Esophagus squamous epithelium (tissue), 5 donors: Measurements from ENCODE around the gene TMEM19. TPM values are rescaled to one million over a fixed set of nuclear protein-coding genes. Genes with fewer than 3 reads are reported as not detected.

Source experiments
- DNase-seq: peaks from one replicate; lab custom pipeline; 2025; lab: John Stamatoyannopoulos, UW
- H3K27ac ChIP-seq, 4 donors: fragments of 200-600 bp; sonication (generic); one replicate each; pipeline ENCODE4 v1.5.1; 2016 to 2019; ENCODE audit warnings: mild to moderate bottlenecking in 1 of 4
- H3K27me3 ChIP-seq, 4 donors: fragments of 200-600 bp; sonication (generic); 1 replicate in 3 of 4; 2 replicates in 1 of 4; pipeline versions ENCODE4 v1.5.1 to v1.6.0; 2017 to 2021; ENCODE audit warnings: antibody characterized with exemption in 1 of 4
- H3K36me3 ChIP-seq, 3 donors: fragments of 200-600 bp; sonication (generic); one replicate each; pipeline ENCODE4 v1.5.1; 2016 to 2019
- H3K4me1 ChIP-seq, 3 donors: fragments of 200-600 bp; sonication (generic); one replicate each; pipeline ENCODE4 v1.5.1; 2017 to 2019
- H3K4me3 ChIP-seq, 4 donors: fragments of 200-600 bp; sonication (generic); 1 replicate in 3 of 4; 2 replicates in 1 of 4; pipeline ENCODE4 v1.5.1; 2016 to 2019; ENCODE audit warnings: mild to moderate bottlenecking in 2 of 4, moderate library complexity in 1 of 4
- H3K9me3 ChIP-seq, 3 donors: fragments of 200-600 bp; sonication (generic); one replicate each; pipeline ENCODE4 v1.5.1; 2016 to 2019
- CTCF ChIP-seq, 6 experiments: fragments of 450-650 bp in 4 of 6; fragments of 200-600 bp in 2 of 6; sonication (generic) in 2 of 6; IDR thresholded peaks; one replicate each; pipeline ENCODE4 v1.5.1; 2016 to 2019; ENCODE audit warnings: antibody characterized with exemption in 6 of 6, mild to moderate bottlenecking in 4 of 6, moderate library complexity in 4 of 6
- WGBS, 2 donors: methylation state at CpG; one replicate each; pipeline ENCODE4 v1.1.5; 2018; 5-methylcytosine and 5-hydroxymethylcytosine counted together
- intact Hi-C: fragments of 100-400 bp; cut with DNase I; formaldehyde crosslinking; loops from one replicate; pipeline ENCODE4 v1.15.0; 2022
- small RNA-seq, 4 donors: library from RNA; depleted of rRNA; stranded (forward); fragments of <200 nt; gene quantifications; one replicate each; pipeline ENCODE3, GENCODE V24; 2016
- total RNA-seq, 4 donors: library from RNA; depleted of rRNA; stranded (reverse); fragments of >200 nt; gene quantifications; one replicate each; pipeline ENCODE4 v1.1.0, GENCODE V29; 2016
- donor health status: DM: yes; HTN: yes; CAD: no.

The TMEM19 gene
- total RNA-seq, 4 donors from 2014 or later: 48.2 to 94.5 (median 68.4) TPM

GRCh38 chr12:71752891-71753290 is 67.0 kb downstream of the TMEM19 start:
- 80 to 94% methylated on average over 1 of the region's 1 CpG for WGBS, 2 donors
- H3K27ac ChIP-seq: no peak overlapping the region
- H3K27me3 ChIP-seq: no peaks in the 10 kb centered on the region
- H3K4me1 ChIP-seq: peaks cover 0 to 30% (median 9%) of the 10 kb centered on the region in 3 donors
- no peak for DNase-seq
- H3K36me3 ChIP-seq: peaks cover 0 to 9% (median 0%) of the 10 kb centered on the region in 3 donors
- intact Hi-C loops: loop anchor here (5.0 to 10.0 kb wide), 2 partner anchors 66 to 88 kb away; partner anchors contain the start of genes THAP2, TMEM19 and ZFC3H1
- H3K4me3 ChIP-seq: no peak overlapping the region
- no peaks in the 10 kb centered on the region for H3K9me3 ChIP-seq
- no peak for TF ChIP-seq CTCF (IDR thresholded peaks at IDR 0.05)

Small RNAs within 50 kb of the gene (small RNA-seq; reads per million reads assigned to genes)
- 0 reads per million in 4 donors for gene RF00560

Other genes starting within 250 kb of the TMEM19 start
- under 1 TPM in 1 of 4 donors, not detected in 3; 0.21 TPM for gene LGR5, start 246.3 kb upstream of the TMEM19 start, total RNA-seq
- gene ZFC3H1, start 22.2 kb upstream of the TMEM19 start, total RNA-seq: 10 to 100 TPM; 17.7 to 60.8 (median 52.2) TPM
- gene THAP2, start 21.8 kb upstream of the TMEM19 start, total RNA-seq: 10 to 100 TPM in 1 of 4 donors, 1 to 10 TPM in 3; 4.8 to 11.3 (median 6.0) TPM
- 10 to 100 TPM; 16.0 to 42.6 (median 30.8) TPM for gene RAB21, start 68.8 kb downstream of the TMEM19 start, total RNA-seq
- gene TBC1D15, start 153.7 kb downstream of the TMEM19 start, total RNA-seq: 10 to 100 TPM; 13.8 to 40.2 (median 16.3) TPM